22Rv1 (cell line): ENCODE data around the gene QKI.

Experiments
- H3K27ac ChIP-seq: fragments of 450-650 bp; 2 replicates; pipeline ENCODE4 v1.5.1; 2017
- CTCF ChIP-seq: fragments of 450-650 bp; IDR thresholded peaks from 2 replicates; pipeline ENCODE4 v1.5.1; 2017; ENCODE audit warnings: mild to moderate bottlenecking
- ZFX ChIP-seq: fragments of 450-650 bp; IDR thresholded peaks from 2 replicates; pipeline ENCODE4 v1.6.1; 2017; ENCODE audit warnings: antibody characterized with exemption, borderline replicate concordance

Gene QKI

GRCh38 chr6:163398815-163399214, 15.7 kb upstream of the QKI start:
- no peak overlapping the region for H3K27ac ChIP-seq
- TF ChIP-seq CTCF (no peak), ZFX (no peak)

GRCh38 chr6:163400509-163400908, 14.0 kb upstream of the QKI start:
- H3K27ac ChIP-seq = no peak overlapping the region
- TF ChIP-seq ZFX (no peak), CTCF (no peak)

- H3K27ac ChIP-seq = no peak overlapping the region
Observed at GRCh38 chr6:163401039-163401885, 13.3 kb upstream of the QKI start.

GRCh38 chr6:163402616-163403015, 11.9 kb upstream of the QKI start:
- TF ChIP-seq ZFX (no peak), CTCF (no peak)
- H3K27ac ChIP-seq = no peak overlapping the region

More at GRCh38 chr6:163401039-163401885, 13.3 kb upstream of the QKI start:
- TF ChIP-seq CTCF (no peak), ZFX (no peak)

GRCh38 chr6:163404825-163405265, 9.7 kb upstream of the QKI start:
- no peak for TF ChIP-seq CTCF
- no peak for TF ChIP-seq ZFX
- no peak overlapping the region for H3K27ac ChIP-seq

GRCh38 chr6:163405412-163406309, 8.9 kb upstream of the QKI start:
- TF ChIP-seq ZFX (no peak), CTCF (no peak)
- no peak overlapping the region for H3K27ac ChIP-seq

GRCh38 chr6:163406366-163406765, 8.2 kb upstream of the QKI start:
- TF ChIP-seq ZFX (no peak), CTCF (no peak)
- no peak overlapping the region for H3K27ac ChIP-seq
